Testis (tissue), 3 donors: ENCODE measurements around the gene BRS3. TPM values are rescaled to one million over a fixed set of nuclear protein-coding genes. Genes with fewer than 3 reads are reported as not detected.

Experiments used
- DNase-seq: peaks from one replicate; pipeline ENCODE4 v3.0.0-alpha.2; 2019
- H3K27ac ChIP-seq, 2 donors: fragments of 200-600 bp; sonication (generic); one replicate each; pipeline ENCODE4 v1.5.1; 2019
- H3K27me3 ChIP-seq: fragments of 200-600 bp; sonication (generic); one replicate; pipeline ENCODE4 v1.5.1; 2019
- H3K36me3 ChIP-seq: fragments of 200-600 bp; sonication (generic); one replicate; pipeline ENCODE4 v1.5.1; 2017; ENCODE audit warnings: low read depth; ENCODE audit errors: missing control alignments
- H3K4me1 ChIP-seq: fragments of 200-600 bp; sonication (generic); one replicate; pipeline ENCODE4 v1.5.1; 2019
- H3K4me3 ChIP-seq, 2 donors: fragments of 200-600 bp; sonication (generic); one replicate each; pipeline ENCODE4 v1.5.1; 2017 to 2019
- H3K9me3 ChIP-seq: fragments of 200-600 bp; sonication (generic); one replicate; pipeline ENCODE4 v1.5.1; 2017
- POLR2A ChIP-seq: fragments of 450-650 bp; IDR thresholded peaks from one replicate; pipeline ENCODE4 v1.6.1; 2017; ENCODE audit warnings: antibody characterized with exemption, mild to moderate bottlenecking, moderate library complexity
- WGBS, 2 donors: methylation state at CpG; one replicate each; pipeline ENCODE4 v1.1.5; 2018; 5-methylcytosine and 5-hydroxymethylcytosine counted together
- intact Hi-C: fragments of 100-400 bp; cut with DNase I; formaldehyde crosslinking; loops from one replicate; pipeline ENCODE4 v1.15.1; 2023; ENCODE audit warnings: low total_unique reads
- polyA plus RNA-seq: library from polyadenylated mRNA; stranded (reverse); fragments of 350-450 nt; fragmentation: Illumina TruSeq; extraction: RNeasy Lipid Tissue Mini Kit (QIAGEN cat#74804); gene quantifications from one replicate; pipeline ENCODE4 v1.2.3, GENCODE V29; 2014; ENCODE audit warnings: low read depth, low replicate concordance; ENCODE audit not compliant: insufficient read depth
- total RNA-seq, 2 donors: library from RNA; depleted of rRNA; stranded (reverse); fragments of >200 nt; gene quantifications; one replicate each; pipeline ENCODE4 v1.2.3, GENCODE V29; 2016
- TF ChIP-seq, protein P1 (sequence below), 3 experiments: fragments of 450-650 bp in 2 of 3; fragments of 200-600 bp in 1 of 3; sonication (generic) in 1 of 3; IDR thresholded peaks; one replicate each; pipeline ENCODE4 v1.5.1; 2016 to 2019; ENCODE audit warnings: antibody characterized with exemption in 3 of 3, mild to moderate bottlenecking in 2 of 3, moderate library complexity in 1 of 3

Gene BRS3
- total and polyA plus RNA-seq, 3 donors from 2014 or later, result 0.49 to 0.55 (median 0.50) TPM

DNA sequence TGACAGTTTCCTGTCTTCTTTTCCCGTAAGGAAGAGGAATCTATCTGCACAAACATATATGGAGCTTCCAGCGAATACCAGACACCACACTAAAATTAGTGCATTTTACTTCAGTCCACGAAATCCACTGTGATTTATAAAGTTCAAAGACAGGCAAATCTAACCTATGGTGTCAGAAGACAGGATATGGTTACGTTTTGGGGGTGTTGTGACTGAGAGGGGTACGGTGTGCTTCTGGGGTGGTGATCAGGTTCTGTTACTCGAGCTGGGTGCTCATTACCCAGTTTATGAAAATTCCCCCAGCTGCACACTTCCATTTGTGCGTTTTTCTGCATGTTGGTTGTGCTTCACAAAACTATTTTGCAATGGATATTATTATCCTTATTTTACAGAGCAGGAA lies 54.5 kb downstream of the BRS3 start:
- no peak overlapping the region for H3K4me3 ChIP-seq
- no peak overlapping the region for H3K27ac ChIP-seq
- 76 to 81% methylated on average over 3 to 7 of the region's 7 CpGs for WGBS, 2 donors

More for the DNA sequence above, 54.5 kb downstream of the BRS3 start:
- TF ChIP-seq, protein P1, sequence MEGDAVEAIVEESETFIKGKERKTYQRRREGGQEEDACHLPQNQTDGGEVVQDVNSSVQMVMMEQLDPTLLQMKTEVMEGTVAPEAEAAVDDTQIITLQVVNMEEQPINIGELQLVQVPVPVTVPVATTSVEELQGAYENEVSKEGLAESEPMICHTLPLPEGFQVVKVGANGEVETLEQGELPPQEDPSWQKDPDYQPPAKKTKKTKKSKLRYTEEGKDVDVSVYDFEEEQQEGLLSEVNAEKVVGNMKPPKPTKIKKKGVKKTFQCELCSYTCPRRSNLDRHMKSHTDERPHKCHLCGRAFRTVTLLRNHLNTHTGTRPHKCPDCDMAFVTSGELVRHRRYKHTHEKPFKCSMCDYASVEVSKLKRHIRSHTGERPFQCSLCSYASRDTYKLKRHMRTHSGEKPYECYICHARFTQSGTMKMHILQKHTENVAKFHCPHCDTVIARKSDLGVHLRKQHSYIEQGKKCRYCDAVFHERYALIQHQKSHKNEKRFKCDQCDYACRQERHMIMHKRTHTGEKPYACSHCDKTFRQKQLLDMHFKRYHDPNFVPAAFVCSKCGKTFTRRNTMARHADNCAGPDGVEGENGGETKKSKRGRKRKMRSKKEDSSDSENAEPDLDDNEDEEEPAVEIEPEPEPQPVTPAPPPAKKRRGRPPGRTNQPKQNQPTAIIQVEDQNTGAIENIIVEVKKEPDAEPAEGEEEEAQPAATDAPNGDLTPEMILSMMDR (IDR thresholded peaks at IDR 0.05), result no peak
- TF ChIP-seq POLR2A, result no peak
- Histone ChIP-seq H3K36me3 (no peaks in the 10 kb centered on the region), H3K4me1 (no peaks in the 10 kb centered on the region), H3K27me3 (no peaks in the 10 kb centered on the region), H3K9me3 (no peaks in the 10 kb centered on the region)
- intact Hi-C loops, result no loop called here
- no peak for DNase-seq

Other genes starting within 250 kb of the BRS3 start
- 10 to 100 TPM; 38.2 to 44.0 TPM for gene MAP7D3, start 236.5 kb upstream of the BRS3 start, total RNA-seq
- gene MAP7D3, start 236.5 kb upstream of the BRS3 start, polyA plus RNA-seq, result 14.7 TPM
- gene ADGRG4, start 187.0 kb upstream of the BRS3 start, total RNA-seq, result 1 to 10 TPM in 1 of 2 donors, under 1 TPM in 1; 0.50 to 1.0 TPM
- 0.28 TPM for gene ADGRG4, start 187.0 kb upstream of the BRS3 start, polyA plus RNA-seq
- 100 to 1,000 TPM; 103 to 115 TPM for gene HTATSF1, start 9.6 kb downstream of the BRS3 start, total RNA-seq
- gene HTATSF1, start 9.6 kb downstream of the BRS3 start, polyA plus RNA-seq, result 65.3 TPM
- not detected for gene VGLL1, start 44.3 kb downstream of the BRS3 start, total RNA-seq
- 0.70 TPM for gene VGLL1, start 44.3 kb downstream of the BRS3 start, polyA plus RNA-seq
- gene CD40LG, start 160.2 kb downstream of the BRS3 start, total RNA-seq, result not detected
- gene CD40LG, start 160.2 kb downstream of the BRS3 start, polyA plus RNA-seq, result 0.84 TPM